Neural cell (in vitro differentiated cells): ENCODE data around the gene TEKT5. TPM values are rescaled to one million over a fixed set of nuclear protein-coding genes. Genes with fewer than 3 reads are reported as not detected.
"Not testable (repeated sequence)": the region's sequence is repeated elsewhere in the genome, so short reads cannot be mapped to it uniquely, and the experiment has no call there.

ENCODE experiments used
- H2AFZ ChIP-seq: fragments of 200-600, 300-800 bp; sonication (generic), shearing (Covaris generic); 2 replicates; pipeline ENCODE4 v1.6.0; 2014; ENCODE audit warnings: low read depth, mild to moderate bottlenecking, antibody characterized with exemption, low read length, moderate library complexity
- H3F3A ChIP-seq: fragments of 200-600 bp; shearing (Covaris generic); 2 replicates; pipeline ENCODE4 v1.6.1; 2016; ENCODE audit warnings: mild to moderate bottlenecking, moderate library complexity, mixed read lengths, antibody characterized with exemption, low read length; ENCODE audit not compliant: insufficient read depth, poor library complexity, severe bottlenecking
- H3K27ac ChIP-seq: fragments of 200-600, 300-800 bp; sonication (generic), shearing (Covaris generic); 2 replicates; pipeline ENCODE4 v1.5.1; 2014; ENCODE audit warnings: mild to moderate bottlenecking, low read length, moderate library complexity
- H3K27me3 ChIP-seq: fragments of 300-800, 200-600 bp; sonication (generic), shearing (Covaris generic); 2 replicates; pipeline ENCODE4 v1.6.0; 2014; ENCODE audit warnings: mild to moderate bottlenecking, low read depth, low read length, moderate library complexity; ENCODE audit not compliant: insufficient read depth
- H3K36me3 ChIP-seq: fragments of 300-800, 200-600 bp; sonication (generic), shearing (Covaris generic); 2 replicates; pipeline ENCODE4 v1.5.1; 2014; ENCODE audit warnings: mild to moderate bottlenecking, antibody characterized with exemption, low read length, moderate library complexity; ENCODE audit not compliant: insufficient read depth
- H3K4me2 ChIP-seq: fragments of 300-800, 200-600 bp; sonication (generic), shearing (Covaris generic); 2 replicates; pipeline ENCODE4 v1.6.0; 2014; ENCODE audit warnings: mild to moderate bottlenecking, low read length
- H3K4me3 ChIP-seq: fragments of 300-800, 200-600 bp; sonication (generic), shearing (Covaris generic); 2 replicates; pipeline ENCODE4 v1.5.1; 2014; ENCODE audit warnings: mild to moderate bottlenecking, low read length, moderate library complexity
- H3K79me2 ChIP-seq: fragments of 200-600 bp; shearing (Covaris generic); replicated peaks from 2 replicates; pipeline ENCODE4 v1.6.0; 2014; ENCODE audit warnings: mild to moderate bottlenecking, low read length, moderate library complexity; ENCODE audit not compliant: insufficient read depth
- H3K9ac ChIP-seq: fragments of 300-800, 200-600 bp; sonication (generic), shearing (Covaris generic); 2 replicates; pipeline ENCODE4 v1.6.1; 2016; ENCODE audit warnings: mild to moderate bottlenecking, low read length, mixed read lengths
- H3K9me2 ChIP-seq: fragments of 200-600 bp; shearing (Covaris generic); 2 replicates; pipeline ENCODE4 v1.6.1; 2016; ENCODE audit warnings: mild to moderate bottlenecking, low read length, mixed read lengths; ENCODE audit not compliant: insufficient read depth
- H3K9me3 ChIP-seq: fragments of 200-600, 300-800 bp; sonication (generic), shearing (Covaris generic); 2 replicates; pipeline ENCODE4 v1.6.1; 2016; ENCODE audit warnings: mild to moderate bottlenecking, mixed run types, low read length, moderate library complexity, mixed read lengths
- H4K20me1 ChIP-seq: fragments of 200-600 bp; shearing (Covaris generic); 2 replicates; pipeline ENCODE4 v1.6.1; 2016; ENCODE audit warnings: mild to moderate bottlenecking, mixed run types; ENCODE audit not compliant: insufficient read depth
- EP300 ChIP-seq: fragments of 450-650 bp; conservative IDR thresholded peaks from 2 replicates; pipeline ENCODE4 v1.6.1; 2014; ENCODE audit warnings: antibody characterized with exemption, mild to moderate bottlenecking, moderate library complexity; ENCODE audit not compliant: poor library complexity, severe bottlenecking
- MXI1 ChIP-seq: fragments of 450-650 bp; conservative IDR thresholded peaks from 2 replicates; pipeline ENCODE4 v1.6.1; 2014; ENCODE audit warnings: antibody characterized with exemption, mild to moderate bottlenecking; ENCODE audit not compliant: poor library complexity, severe bottlenecking
- POLR2AphosphoS5 ChIP-seq: IDR thresholded peaks from 2 replicates; pipeline ENCODE4 v1.6.1; 2012
- RAD21 ChIP-seq: fragments of 450-650 bp; conservative IDR thresholded peaks from 2 replicates; pipeline ENCODE4 v1.6.1; 2014; ENCODE audit warnings: antibody characterized with exemption, mild to moderate bottlenecking, moderate library complexity
- REST ChIP-seq: IDR thresholded peaks from 2 replicates; pipeline ENCODE4 v1.6.1; 2012; ENCODE audit warnings: borderline replicate concordance
- SMC3 ChIP-seq: fragments of 450-650 bp; conservative IDR thresholded peaks from 2 replicates; pipeline ENCODE4 v1.6.1; 2014; ENCODE audit warnings: antibody characterized with exemption, mild to moderate bottlenecking, moderate library complexity; ENCODE audit not compliant: poor library complexity
- TAF1 ChIP-seq: IDR thresholded peaks from 2 replicates; pipeline ENCODE4 v1.6.1; 2012; ENCODE audit warnings: low read depth
- polyA plus RNA-seq: library from polyadenylated mRNA; depleted of rRNA; stranded (reverse); fragments of >200 nt; gene quantifications from 2 replicates; pipeline ENCODE4 v1.2.3, GENCODE V29; 2014

TEKT5 gene
- polyA plus RNA-seq, 1 donor from 2014 or later = not detected

- Histone ChIP-seq H3K36me3 (no peaks in the 10 kb centered on the region), H3K27ac (no peak overlapping the region), H3K4me3 (no peak overlapping the region), H3F3A (no peaks in the 10 kb centered on the region), H3K79me2 (no peaks in the 10 kb centered on the region), H4K20me1 (no peaks in the 10 kb centered on the region), H3K9me2 (no peaks in the 10 kb centered on the region), H3K9me3 (peaks cover 3% of the 10 kb centered on the region), H3K27me3 (no peaks in the 10 kb centered on the region), H2AFZ (no peak overlapping the region), H3K4me2 (no peak overlapping the region), H3K9ac (no peak overlapping the region)
- TF ChIP-seq TAF1 (no peak), MXI1 (no peak), REST (no peak), SMC3 (no peak), EP300 (no peak), POLR2AphosphoS5 (no peak)
Observed at GRCh38 chr16:10637337-10638037, 57.2 kb downstream of the TEKT5 start.

- no peak overlapping the region for H3K9ac ChIP-seq
- H3K27me3 ChIP-seq = no peaks in the 10 kb centered on the region
- peaks cover 3% of the 10 kb centered on the region for H3K9me3 ChIP-seq
- H3K4me2 ChIP-seq = no peak overlapping the region
- no peak overlapping the region for H3K27ac ChIP-seq
- no peaks in the 10 kb centered on the region for H3K9me2 ChIP-seq
- H3K79me2 ChIP-seq = no peaks in the 10 kb centered on the region
- H4K20me1 ChIP-seq = no peaks in the 10 kb centered on the region
- no peaks in the 10 kb centered on the region for H3K36me3 ChIP-seq
- H2AFZ ChIP-seq = no peak overlapping the region
- TF ChIP-seq MXI1 (no peak), SMC3 (no peak), TAF1 (no peak), EP300 (no peak), RAD21 (no peak)
- no peaks in the 10 kb centered on the region for H3F3A ChIP-seq
- H3K4me3 ChIP-seq = no peak overlapping the region
Observed at GRCh38 chr16:10635365-10636021, 59.2 kb downstream of the TEKT5 start.

GRCh38 chr16:10633429-10633828, 61.3 kb downstream of the TEKT5 start:
- H3F3A ChIP-seq, H3K36me3 ChIP-seq, H2AFZ ChIP-seq, H4K20me1 ChIP-seq, H3K79me2 ChIP-seq, H3K9me2 ChIP-seq, H3K9ac ChIP-seq, H3K27ac ChIP-seq, H3K9me3 ChIP-seq, H3K4me2 ChIP-seq, H3K4me3 ChIP-seq, H3K27me3 ChIP-seq: not testable (repeated sequence)
